Spinal cord (tissue), 10 donors: Measurements from ENCODE around the gene LCN2. TPM values are rescaled to one million over a fixed set of nuclear protein-coding genes. Genes with fewer than 3 reads are reported as not detected.
A peak's percentile ranks its signal among the peaks of the same experiment; 100 is the strongest.

Experiments used
- DNase-seq, 6 donors: peaks; one replicate each; pipeline versions ENCODE4 v3.0.0 to v3.0.0-alpha.2; 2013 to 2015; ENCODE audit warnings: low spot score in 6 of 6, low read depth in 4 of 6
- H3K27ac ChIP-seq: one replicate; pipeline ENCODE4 v1.5.1; 2013; ENCODE audit warnings: low read depth, low read length, control low read depth
- H3K27me3 ChIP-seq: one replicate; pipeline ENCODE4 v1.6.1; 2013; ENCODE audit warnings: low read length; ENCODE audit not compliant: control insufficient read depth, insufficient read depth
- H3K36me3 ChIP-seq: one replicate; pipeline ENCODE4 v1.6.1; 2013; ENCODE audit warnings: low read length; ENCODE audit not compliant: control insufficient read depth, insufficient read depth
- H3K4me1 ChIP-seq: one replicate; pipeline ENCODE4 v1.6.1; 2013; ENCODE audit warnings: low read length; ENCODE audit not compliant: control insufficient read depth, insufficient read depth
- H3K4me3 ChIP-seq: one replicate; pipeline ENCODE4 v1.5.1; 2013; ENCODE audit warnings: low read depth, low read length, control low read depth
- H3K9me3 ChIP-seq: one replicate; pipeline ENCODE4 v1.6.1; 2013; ENCODE audit warnings: low read length; ENCODE audit not compliant: control insufficient read depth, insufficient read depth
- WGBS: methylation state at CpG from one replicate; pipeline ENCODE4 v1.1.5; 2013; ENCODE audit warnings: missing lambda C conversion rate; ENCODE audit not compliant: insufficient coverage; 5-methylcytosine and 5-hydroxymethylcytosine counted together
- polyA plus RNA-seq, 2 donors: library from polyadenylated mRNA; unstranded; fragments of 120-200 nt; gene quantifications; one replicate each; pipeline ENCODE4 v1.2.1, GENCODE V29; 2013; ENCODE audit not compliant: insufficient read length in 2 of 2
- total RNA-seq, 2 donors: library from RNA; depleted of rRNA in 1 of 2; stranded (reverse); fragments of 120-200 nt in 1 of 2; fragments of >200 nt in 1 of 2; gene quantifications; one replicate each; pipeline versions ENCODE4 v1.2.3 to v1.2.4, GENCODE V29; 2013 to 2014
- donor health status: healthy.

LCN2 gene
- total and polyA plus RNA-seq, 4 donors = 0.28 to 14.1 (median 0.29) TPM; not detected in 1

- H3K9me3 ChIP-seq = no peaks in the 10 kb centered on the region
- peaks cover 12% of the 10 kb centered on the region for H3K4me1 ChIP-seq
- no peak overlapping the region for H3K27ac ChIP-seq
- H3K27me3 ChIP-seq = no peaks in the 10 kb centered on the region
- DNase-seq = no peak
- H3K36me3 ChIP-seq = peaks cover 45% of the 10 kb centered on the region
- H3K4me3 ChIP-seq = no peak overlapping the region
- 89% methylated on average over 29 of the region's 29 CpGs for WGBS
Observed at GRCh38 chr9:128114326-128115186, 34.7 kb upstream of the LCN2 start.

- H3K27me3 ChIP-seq = no peaks in the 10 kb centered on the region
- H3K27ac ChIP-seq = no peak overlapping the region
- DNase-seq = no peak
- H3K36me3 ChIP-seq = peaks cover 47% of the 10 kb centered on the region
- no peak overlapping the region for H3K4me3 ChIP-seq
- H3K4me1 ChIP-seq = peaks cover 12% of the 10 kb centered on the region
- WGBS = 93% methylated on average over 24 of the region's 26 CpGs
- no peaks in the 10 kb centered on the region for H3K9me3 ChIP-seq
Observed at GRCh38 chr9:128115187-128116103, 33.8 kb upstream of the LCN2 start.

- Histone ChIP-seq H3K4me3 (no peak overlapping the region), H3K27me3 (no peaks in the 10 kb centered on the region), H3K27ac (no peak overlapping the region), H3K4me1 (peaks cover 12% of the 10 kb centered on the region), H3K36me3 (peaks cover 56% of the 10 kb centered on the region), H3K9me3 (no peaks in the 10 kb centered on the region)
- WGBS = 94% methylated on average over 12 of the region's 16 CpGs
- DNase-seq = no peak
Observed at GRCh38 chr9:128116104-128117083, 32.9 kb upstream of the LCN2 start.

GRCh38 chr9:128117613-128118471, 31.4 kb upstream of the LCN2 start:
- no peaks in the 10 kb centered on the region for H3K27me3 ChIP-seq
- WGBS = 12% methylated on average over 27 of the region's 27 CpGs
- H3K4me3 ChIP-seq = peak overlapping the region; percentile 7
- peak; percentile 59 to 97 (median 89) for DNase-seq
- peaks cover 69% of the 10 kb centered on the region for H3K36me3 ChIP-seq
- H3K4me1 ChIP-seq = peaks cover 12% of the 10 kb centered on the region
- H3K27ac ChIP-seq = peak overlapping the region; percentile 40
- H3K9me3 ChIP-seq = no peaks in the 10 kb centered on the region

- H3K4me1 ChIP-seq = peaks cover 12% of the 10 kb centered on the region
- no peaks in the 10 kb centered on the region for H3K9me3 ChIP-seq
- peaks cover 71% of the 10 kb centered on the region for H3K36me3 ChIP-seq
- 52% methylated on average over 3 of the region's 3 CpGs for WGBS
- H3K4me3 ChIP-seq = no peak overlapping the region
- no peak for DNase-seq
- no peak overlapping the region for H3K27ac ChIP-seq
- H3K27me3 ChIP-seq = no peaks in the 10 kb centered on the region
Observed at GRCh38 chr9:128118472-128118857, 30.8 kb upstream of the LCN2 start.

- WGBS = 80% methylated on average over 8 of the region's 15 CpGs
- DNase-seq = no peak
- Histone ChIP-seq H3K27ac (no peak overlapping the region), H3K36me3 (peaks cover 71% of the 10 kb centered on the region), H3K9me3 (no peaks in the 10 kb centered on the region), H3K27me3 (no peaks in the 10 kb centered on the region), H3K4me3 (no peak overlapping the region), H3K4me1 (peaks cover 12% of the 10 kb centered on the region)
Observed at GRCh38 chr9:128118971-128119665, 30.1 kb upstream of the LCN2 start.

GRCh38 chr9:128120061-128120740, 29.1 kb upstream of the LCN2 start:
- Histone ChIP-seq H3K27me3 (no peaks in the 10 kb centered on the region), H3K4me1 (peaks cover 15% of the 10 kb centered on the region), H3K4me3 (no peak overlapping the region), H3K36me3 (peaks cover 71% of the 10 kb centered on the region), H3K9me3 (no peaks in the 10 kb centered on the region), H3K27ac (no peak overlapping the region)
- no peak for DNase-seq
- 91% methylated on average over 18 of the region's 20 CpGs for whole genome bisulfite sequencing
